Measurements from ENCODE around the gene UFL1. TPM values are rescaled to one million over a fixed set of nuclear protein-coding genes. Genes with fewer than 3 reads are reported as not detected.

UFL1 gene
- total and polyA plus RNA-seq, 8 donors, result 10.1 to 21.2 (median 17.8) TPM

GRCh38 chr6:96563853-96564252 lies 42.2 kb downstream of the UFL1 start:
- H3K36me3 ChIP-seq, result no peaks in the 10 kb centered on the region
- ATAC-seq (no peak), DNase-seq (no peak), FAIRE-seq (no peak)
- intact Hi-C loops (cut with DNase I), result no loop called here
- no peaks in the 10 kb centered on the region for H3K27me3 ChIP-seq
- no peak for TF ChIP-seq CTCF (IDR thresholded peaks at IDR 0.05)
- H3K4me3 ChIP-seq, result no peak overlapping the region
- H3K27ac ChIP-seq, result no peak overlapping the region
- H3K9me3 ChIP-seq, result peaks cover 0 to 5% (median 0%) of the 10 kb centered on the region in 4 donors
- no peaks in the 10 kb centered on the region for H3K4me1 ChIP-seq

- DNase-seq (no peak), ATAC-seq (no peak), FAIRE-seq (no peak)
- 60 to 64% methylated on average over 2 of the region's 2 CpGs for WGBS, 2 donors
- peaks cover 0 to 5% (median 0%) of the 10 kb centered on the region in 4 donors for H3K9me3 ChIP-seq
- H3K4me3 ChIP-seq, result no peak overlapping the region
- H3K36me3 ChIP-seq, result no peaks in the 10 kb centered on the region
- intact Hi-C loops (cut with DNase I), result no loop called here
- no peaks in the 10 kb centered on the region for H3K27me3 ChIP-seq
- H3K27ac ChIP-seq, result no peak overlapping the region
- TF ChIP-seq CTCF (IDR thresholded peaks at IDR 0.05), result no peak
- no peaks in the 10 kb centered on the region for H3K4me1 ChIP-seq
Measured at GRCh38 chr6:96570053-96570452, 48.4 kb downstream of the UFL1 start.

GRCh38 chr6:96571551-96571950 lies 49.9 kb downstream of the UFL1 start:
- intact Hi-C loops (cut with DNase I), result no loop called here
- no peak for TF ChIP-seq CTCF (IDR thresholded peaks at IDR 0.05)
- Histone ChIP-seq H3K4me3 (no peak overlapping the region), H3K36me3 (no peaks in the 10 kb centered on the region), H3K9me3 (no peaks in the 10 kb centered on the region), H3K27me3 (no peaks in the 10 kb centered on the region), H3K4me1 (no peaks in the 10 kb centered on the region), H3K27ac (no peak overlapping the region)
- no peak for DNase-seq
- no peak for FAIRE-seq
- ATAC-seq, result no peak

- Histone ChIP-seq H3K9me3 (no peaks in the 10 kb centered on the region), H3K4me3 (no peak overlapping the region), H3K27ac (no peak overlapping the region), H3K36me3 (no peaks in the 10 kb centered on the region), H3K27me3 (no peaks in the 10 kb centered on the region), H3K4me1 (no peaks in the 10 kb centered on the region)
- no peak for TF ChIP-seq CTCF (IDR thresholded peaks at IDR 0.05)
- no peak for DNase-seq
- intact Hi-C loops (cut with DNase I), result no loop called here
- ATAC-seq, result no peak
- WGBS, 2 donors, result 67 to 74% methylated on average over 3 of the region's 3 CpGs
- FAIRE-seq, result no peak
Measured at GRCh38 chr6:96575359-96575758, 53.8 kb downstream of the UFL1 start.

- DNase-seq, result no peak
- no peak for FAIRE-seq
- WGBS, 2 donors, result 42 to 46% methylated on average over 4 of the region's 4 CpGs
- H3K36me3 ChIP-seq, result no peaks in the 10 kb centered on the region
- ATAC-seq, result no peak
- intact Hi-C loops (cut with DNase I), result no loop called here
- no peaks in the 10 kb centered on the region for H3K9me3 ChIP-seq
- no peaks in the 10 kb centered on the region for H3K27me3 ChIP-seq
- H3K4me1 ChIP-seq, result no peaks in the 10 kb centered on the region
- no peak for TF ChIP-seq CTCF (IDR thresholded peaks at IDR 0.05)
- no peak overlapping the region for H3K27ac ChIP-seq
- H3K4me3 ChIP-seq, result no peak overlapping the region
Measured at GRCh38 chr6:96576221-96576620, 54.6 kb downstream of the UFL1 start.

Data from pancreas (tissue), 10 donors.